ENCODE data around the gene CCDC15. TPM values are rescaled to one million over a fixed set of nuclear protein-coding genes. Genes with fewer than 3 reads are reported as not detected.

Gene CCDC15
- total RNA-seq, 1 experiment from 2014 or later, result 2.7 TPM

- no peak overlapping the region for H3K4me3 ChIP-seq
- no peaks in the 10 kb centered on the region for H3K27me3 ChIP-seq (replicated peaks)
- no peak for DNase-seq (ENCODE audit: low read depth in 1 of 2, low spot score in 2 of 2)
- no peak overlapping the region for H3K27ac ChIP-seq
- H3K36me3 ChIP-seq, result no peaks in the 10 kb centered on the region
- H3K4me1 ChIP-seq (replicated peaks), result peaks cover 4% of the 10 kb centered on the region; the same call in 1 of the 2 replicates
- no peaks in the 10 kb centered on the region for H3K9me3 ChIP-seq (replicated peaks)
Measured at GRCh38 chr11:125079878-125080530, 126.0 kb downstream of the CCDC15 start.

GRCh38 chr11:125080531-125080911 lies 126.5 kb downstream of the CCDC15 start:
- H3K36me3 ChIP-seq, result no peaks in the 10 kb centered on the region
- H3K27me3 ChIP-seq (replicated peaks), result no peaks in the 10 kb centered on the region
- DNase-seq (ENCODE audit: low read depth in 1 of 2, low spot score in 2 of 2), result no peak
- no peak overlapping the region for H3K27ac ChIP-seq
- peaks cover 4% of the 10 kb centered on the region; the same call in 1 of the 2 replicates for H3K4me1 ChIP-seq (replicated peaks)
- no peaks in the 10 kb centered on the region for H3K9me3 ChIP-seq (replicated peaks)
- no peak overlapping the region for H3K4me3 ChIP-seq

- Histone ChIP-seq H3K27me3 (replicated peaks) (no peaks in the 10 kb centered on the region), H3K4me3 (no peak overlapping the region), H3K27ac (no peak overlapping the region), H3K4me1 (replicated peaks) (peaks cover 4% of the 10 kb centered on the region; the same call in 1 of the 2 replicates), H3K36me3 (no peaks in the 10 kb centered on the region), H3K9me3 (replicated peaks) (no peaks in the 10 kb centered on the region)
- no peak for DNase-seq (ENCODE audit: low read depth in 1 of 2, low spot score in 2 of 2)
Measured at GRCh38 chr11:125081098-125081798, 127.2 kb downstream of the CCDC15 start.

GRCh38 chr11:125082040-125082439 lies 128.0 kb downstream of the CCDC15 start:
- Histone ChIP-seq H3K27ac (no peak overlapping the region), H3K4me3 (no peak overlapping the region), H3K36me3 (no peaks in the 10 kb centered on the region), H3K27me3 (replicated peaks) (no peaks in the 10 kb centered on the region), H3K4me1 (replicated peaks) (peaks cover 4% of the 10 kb centered on the region; the same call in 1 of the 2 replicates), H3K9me3 (replicated peaks) (no peaks in the 10 kb centered on the region)
- DNase-seq (ENCODE audit: low read depth in 1 of 2, low spot score in 2 of 2), result no peak

GRCh38 chr11:125082611-125083311 lies 128.8 kb downstream of the CCDC15 start:
- Histone ChIP-seq H3K4me1 (replicated peaks) (peaks cover 4% of the 10 kb centered on the region; the same call in 1 of the 2 replicates), H3K27ac (no peak overlapping the region), H3K4me3 (no peak overlapping the region), H3K36me3 (no peaks in the 10 kb centered on the region), H3K9me3 (replicated peaks) (no peaks in the 10 kb centered on the region), H3K27me3 (replicated peaks) (no peaks in the 10 kb centered on the region)
- peak in 1 of 2 experiments; percentile 15 for DNase-seq (ENCODE audit: low read depth in 1 of 2, low spot score in 2 of 2)

- Histone ChIP-seq H3K4me3 (no peak overlapping the region), H3K4me1 (replicated peaks) (peaks cover 4% of the 10 kb centered on the region; the same call in 1 of the 2 replicates), H3K27ac (no peak overlapping the region), H3K9me3 (replicated peaks) (no peaks in the 10 kb centered on the region), H3K36me3 (no peaks in the 10 kb centered on the region), H3K27me3 (replicated peaks) (no peaks in the 10 kb centered on the region)
- DNase-seq (ENCODE audit: low read depth in 1 of 2, low spot score in 2 of 2), result no peak
Measured at GRCh38 chr11:125083312-125084056, 129.5 kb downstream of the CCDC15 start.

- DNase-seq (ENCODE audit: low read depth in 1 of 2, low spot score in 2 of 2), result no peak
Measured at GRCh38 chr11:125084057-125084416, 130.0 kb downstream of the CCDC15 start.

GRCh38 chr11:125084761-125085231 lies 130.8 kb downstream of the CCDC15 start:
- H3K36me3 ChIP-seq, result no peaks in the 10 kb centered on the region
- no peak overlapping the region for H3K27ac ChIP-seq
- H3K4me1 ChIP-seq (replicated peaks), result peaks cover 4% of the 10 kb centered on the region; the same call in 1 of the 2 replicates
- H3K4me3 ChIP-seq, result no peak overlapping the region
- H3K27me3 ChIP-seq (replicated peaks), result no peaks in the 10 kb centered on the region
- no peak for DNase-seq (ENCODE audit: low read depth in 1 of 2, low spot score in 2 of 2)
- H3K9me3 ChIP-seq (replicated peaks), result no peaks in the 10 kb centered on the region

More at GRCh38 chr11:125084057-125084416, 130.0 kb downstream of the CCDC15 start:
- H3K27me3 ChIP-seq (replicated peaks), result no peaks in the 10 kb centered on the region
- no peaks in the 10 kb centered on the region for H3K9me3 ChIP-seq (replicated peaks)
- H3K36me3 ChIP-seq, result no peaks in the 10 kb centered on the region
- H3K27ac ChIP-seq, result no peak overlapping the region
- peaks cover 4% of the 10 kb centered on the region; the same call in 1 of the 2 replicates for H3K4me1 ChIP-seq (replicated peaks)
- H3K4me3 ChIP-seq, result no peak overlapping the region

GRCh38 chr11:125085301-125086081 lies 131.5 kb downstream of the CCDC15 start:
- DNase-seq (ENCODE audit: low read depth in 1 of 2, low spot score in 2 of 2), result no peak
- Histone ChIP-seq H3K27ac (no peak overlapping the region), H3K36me3 (no peaks in the 10 kb centered on the region), H3K27me3 (replicated peaks) (no peaks in the 10 kb centered on the region), H3K9me3 (replicated peaks) (no peaks in the 10 kb centered on the region), H3K4me3 (no peak overlapping the region), H3K4me1 (replicated peaks) (peaks cover 4% of the 10 kb centered on the region; the same call in 1 of the 2 replicates)

- Histone ChIP-seq H3K9me3 (replicated peaks) (no peaks in the 10 kb centered on the region), H3K27me3 (replicated peaks) (no peaks in the 10 kb centered on the region), H3K36me3 (no peaks in the 10 kb centered on the region), H3K4me1 (replicated peaks) (peaks cover 4% of the 10 kb centered on the region; the same call in 1 of the 2 replicates), H3K27ac (no peak overlapping the region), H3K4me3 (no peak overlapping the region)
- no peak for DNase-seq (ENCODE audit: low read depth in 1 of 2, low spot score in 2 of 2)
Measured at GRCh38 chr11:125086633-125087296, 132.8 kb downstream of the CCDC15 start.

- Histone ChIP-seq H3K4me3 (no peak overlapping the region), H3K9me3 (replicated peaks) (no peaks in the 10 kb centered on the region), H3K36me3 (no peaks in the 10 kb centered on the region), H3K27me3 (replicated peaks) (no peaks in the 10 kb centered on the region), H3K4me1 (replicated peaks) (peaks cover 3% of the 10 kb centered on the region; the same call in 1 of the 2 replicates), H3K27ac (no peak overlapping the region)
- DNase-seq (ENCODE audit: low read depth in 1 of 2, low spot score in 2 of 2), result no peak
Measured at GRCh38 chr11:125088123-125088522, 134.1 kb downstream of the CCDC15 start.
